NCI-H510A treated with DMSO at 0.1 percent for 48 hours (cell line): ENCODE measurements around the gene SOX1.

Experiments used
- DNase-seq: peaks from one replicate; lab custom pipeline; 2025; lab: John Stamatoyannopoulos, UW

The SOX1 gene

DNA sequence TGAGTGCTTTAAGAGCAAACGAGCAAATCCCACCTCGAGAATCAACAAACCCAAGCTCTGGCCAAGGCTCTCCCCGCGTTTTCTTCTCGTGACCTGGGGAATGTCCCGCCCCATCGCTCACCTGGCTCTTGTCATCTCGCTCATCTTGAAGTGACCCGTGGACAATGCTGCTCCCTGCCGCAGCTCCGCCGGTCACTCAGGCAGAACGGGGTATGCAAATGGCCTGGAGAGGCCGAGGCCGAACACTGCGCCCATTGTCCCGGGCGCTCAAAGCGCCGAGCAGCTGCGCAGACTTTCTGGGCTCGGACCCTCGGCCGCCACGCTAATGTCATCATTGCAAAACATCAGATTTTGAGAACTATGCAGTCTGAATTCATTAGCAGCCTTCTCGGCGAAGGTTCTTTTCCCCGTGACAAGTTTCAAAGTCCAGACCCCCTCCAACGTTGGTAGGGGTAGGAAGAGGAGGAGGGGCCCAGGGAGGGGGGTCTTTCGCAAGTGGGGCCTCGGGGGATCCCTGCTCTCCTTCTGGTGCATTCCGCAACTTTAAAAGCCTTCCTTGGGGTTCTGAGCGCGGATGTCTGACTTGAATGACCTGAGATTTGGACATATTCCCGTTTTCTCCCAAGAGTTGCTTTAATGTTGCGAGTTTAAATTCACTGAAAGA, 39.7 kb downstream of the SOX1 start:
- no peak for DNase-seq

DNA sequence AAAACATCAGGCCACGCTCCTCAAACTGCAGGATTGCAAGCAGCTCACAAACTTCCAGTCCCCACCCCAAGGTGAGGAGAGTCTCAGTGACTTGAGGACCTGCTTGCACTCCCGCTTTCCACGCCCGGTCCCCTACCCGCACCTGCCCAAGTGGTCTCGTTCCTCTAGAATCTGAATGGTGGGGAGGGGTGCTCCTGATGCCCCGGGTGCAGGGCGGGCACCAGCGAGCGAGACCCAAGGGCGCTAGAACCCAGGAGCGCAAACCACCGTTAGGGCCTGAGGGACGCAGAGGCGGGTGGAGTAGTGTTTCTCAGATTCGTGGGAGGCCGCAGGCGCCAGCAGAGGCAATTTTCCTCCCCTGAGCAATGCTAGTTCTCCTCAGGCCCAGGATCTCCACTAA, 40.3 kb downstream of the SOX1 start:
- no peak for DNase-seq

DNA sequence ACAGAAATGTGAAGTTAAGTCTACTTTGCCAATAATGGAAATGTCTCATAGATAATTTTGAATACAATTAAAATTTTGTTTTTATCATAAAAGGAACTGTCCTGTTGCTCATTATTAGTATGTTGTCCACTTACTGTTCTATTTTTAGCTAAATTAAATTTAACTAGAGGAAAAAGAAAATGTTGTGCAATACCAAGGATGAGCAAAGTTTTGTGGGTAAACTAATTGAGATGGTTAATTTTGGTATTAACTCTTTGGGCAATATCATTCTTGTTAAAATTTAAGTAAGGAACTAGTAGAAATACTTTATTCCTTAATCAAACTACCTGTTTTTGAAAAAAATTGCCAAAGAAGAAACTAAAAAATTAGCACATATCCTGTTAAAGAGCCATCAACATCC, 43.5 kb downstream of the SOX1 start:
- DNase-seq: no peak

DNA sequence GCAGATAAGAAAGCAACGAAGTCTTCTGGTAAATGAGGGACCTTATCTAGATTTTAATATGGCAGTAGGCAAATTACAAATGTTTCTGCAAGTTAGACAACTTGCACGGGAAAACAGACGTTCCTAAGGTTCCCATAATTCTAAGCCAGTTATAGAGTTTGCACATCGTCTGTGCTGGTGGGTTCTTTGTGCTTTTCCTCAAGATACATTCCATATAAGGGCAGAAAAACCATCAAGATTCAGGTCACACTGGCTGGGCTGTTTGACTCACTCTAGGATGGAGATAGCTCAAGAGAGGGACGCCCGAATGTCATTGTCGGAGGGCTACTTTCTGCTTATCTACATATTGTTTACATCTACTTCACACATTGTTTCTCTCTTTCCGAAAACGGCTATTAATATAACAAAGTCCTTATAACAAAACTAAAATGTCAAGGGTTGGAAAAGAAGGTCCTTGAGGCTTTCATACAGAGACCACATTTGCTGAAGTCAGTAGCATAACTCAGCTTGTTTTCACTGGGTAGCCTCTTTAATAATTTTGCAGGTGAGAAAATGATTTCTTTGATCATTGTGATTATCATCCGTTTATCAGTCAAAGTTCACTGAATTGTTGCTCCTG, 44.4 kb downstream of the SOX1 start:
- DNase-seq: no peak

DNA sequence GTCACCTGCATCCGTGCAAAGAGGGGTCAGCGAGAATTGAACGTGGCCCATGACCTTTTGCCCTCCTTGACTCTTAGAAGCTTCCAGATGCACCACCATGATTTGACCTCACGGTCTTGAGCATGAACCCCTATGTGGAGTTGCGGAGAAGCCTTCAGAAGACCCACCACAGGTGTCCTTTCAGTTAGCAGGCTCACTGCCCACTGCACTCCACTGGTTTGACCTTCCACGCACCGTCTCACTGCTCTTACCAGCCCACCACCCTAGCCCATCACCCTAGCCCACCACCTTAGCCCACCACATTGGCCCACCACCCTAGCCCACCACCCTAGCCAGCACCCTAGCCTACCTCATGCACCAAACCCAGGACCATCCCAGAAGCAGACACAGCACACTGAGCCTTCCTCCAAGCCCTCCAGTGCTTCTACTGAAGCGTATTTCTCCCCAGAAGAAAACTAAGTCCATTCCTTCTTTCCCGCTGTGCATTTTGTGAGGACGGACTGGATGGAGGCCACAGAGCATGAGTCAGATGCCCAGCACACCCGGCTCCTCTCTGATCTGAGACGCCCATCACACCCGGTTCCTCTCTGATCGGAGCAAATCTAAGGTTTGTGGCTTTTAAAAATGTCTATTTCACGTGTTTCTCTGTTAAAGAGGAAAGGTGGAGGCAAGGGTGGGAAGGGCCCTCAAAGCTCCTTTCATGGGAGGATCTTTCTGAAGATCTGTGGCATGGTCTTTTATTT, 45.8 kb downstream of the SOX1 start:
- peak; percentile 42 for DNase-seq

DNA sequence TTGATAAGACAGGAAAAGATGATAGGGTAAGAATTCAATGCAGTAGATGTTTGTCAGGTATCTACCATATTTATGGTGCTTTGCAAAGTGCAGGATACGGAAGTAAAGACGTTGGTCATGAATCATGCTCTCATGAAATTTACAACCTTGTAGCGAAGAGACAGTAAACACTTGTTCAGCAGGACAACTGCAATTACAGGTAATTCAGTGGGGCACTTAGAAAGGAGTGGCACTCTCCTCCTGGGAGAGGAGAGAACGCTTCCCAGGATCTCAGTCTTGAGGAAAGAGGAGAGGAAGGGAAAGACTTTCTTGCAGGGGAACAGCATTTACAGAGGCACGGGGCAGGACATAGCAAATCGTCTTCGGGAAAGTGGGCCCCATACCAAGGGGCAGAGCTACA, 46.4 kb downstream of the SOX1 start:
- DNase-seq: peak; percentile 84

DNA sequence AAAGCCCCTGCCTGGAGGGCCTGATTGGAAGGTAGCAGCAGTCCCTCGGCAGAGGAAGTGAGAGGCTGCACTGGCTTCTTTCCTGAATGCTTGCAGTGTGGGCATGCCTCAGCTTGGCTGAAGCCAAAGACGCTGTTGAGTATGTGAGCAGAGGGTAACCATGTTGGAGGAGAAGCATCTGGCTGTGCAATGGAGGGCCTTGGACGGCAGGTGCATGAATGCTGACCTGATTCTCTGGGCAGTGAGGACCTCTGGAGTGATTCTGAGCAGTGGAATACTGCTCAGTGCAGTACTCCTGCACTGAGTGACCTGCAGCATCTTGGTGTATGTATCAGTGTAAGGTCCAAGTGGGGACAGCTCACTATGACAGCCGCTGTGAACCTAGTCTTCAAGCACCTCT, 46.9 kb downstream of the SOX1 start:
- peak; percentile 81 for DNase-seq

DNA sequence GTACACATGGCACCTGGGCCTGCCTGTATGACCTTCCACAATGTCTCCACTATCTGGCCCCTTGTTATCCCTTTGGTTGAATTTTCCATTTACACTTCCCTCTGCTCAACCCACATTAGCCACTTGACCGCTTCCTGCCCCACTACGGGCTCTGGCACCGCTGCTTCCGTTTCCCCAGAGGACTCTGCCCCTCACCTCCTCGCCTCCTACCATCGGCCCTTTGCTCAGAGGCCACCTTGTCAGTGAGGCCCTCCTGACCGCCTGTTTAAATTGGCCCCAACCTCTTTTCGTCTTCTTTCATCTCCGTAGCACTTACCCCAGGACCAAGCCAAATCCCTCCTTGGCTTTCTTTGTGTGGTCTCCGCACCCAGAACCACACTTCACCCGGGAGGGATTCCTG, 47.4 kb downstream of the SOX1 start:
- no peak for DNase-seq

DNA sequence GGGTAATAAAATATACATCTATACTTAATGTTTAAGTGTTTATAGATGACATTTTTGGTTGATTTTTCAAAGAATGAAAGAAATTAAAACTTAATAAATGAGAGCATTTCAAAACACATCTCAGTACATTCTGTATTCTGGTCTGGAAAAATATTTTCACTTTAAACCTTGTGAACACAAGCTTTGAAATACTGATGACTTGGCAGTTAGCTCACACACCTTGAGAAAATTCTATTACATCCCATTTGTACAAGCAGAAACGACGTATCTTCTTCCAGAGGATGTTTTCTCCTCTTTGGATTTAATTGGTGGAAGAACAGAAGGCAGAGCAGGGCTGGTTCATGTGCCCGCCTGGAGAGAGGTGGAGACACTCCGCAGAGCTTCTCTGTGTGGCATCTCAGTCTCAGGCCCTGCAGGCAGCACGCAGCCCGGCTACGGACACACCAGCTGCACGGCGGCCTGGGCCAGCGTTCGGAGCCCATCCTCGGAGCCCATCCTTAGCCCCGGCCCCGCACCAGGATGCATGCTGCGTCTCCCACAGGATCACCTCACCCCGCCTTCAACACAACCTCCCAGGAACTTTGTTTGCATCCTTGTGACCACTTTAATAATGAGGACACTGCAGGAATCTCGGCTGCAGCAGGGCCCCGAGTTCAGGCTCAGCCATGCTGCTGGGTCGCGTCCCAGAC, 48.6 kb downstream of the SOX1 start:
- no peak for DNase-seq

DNA sequence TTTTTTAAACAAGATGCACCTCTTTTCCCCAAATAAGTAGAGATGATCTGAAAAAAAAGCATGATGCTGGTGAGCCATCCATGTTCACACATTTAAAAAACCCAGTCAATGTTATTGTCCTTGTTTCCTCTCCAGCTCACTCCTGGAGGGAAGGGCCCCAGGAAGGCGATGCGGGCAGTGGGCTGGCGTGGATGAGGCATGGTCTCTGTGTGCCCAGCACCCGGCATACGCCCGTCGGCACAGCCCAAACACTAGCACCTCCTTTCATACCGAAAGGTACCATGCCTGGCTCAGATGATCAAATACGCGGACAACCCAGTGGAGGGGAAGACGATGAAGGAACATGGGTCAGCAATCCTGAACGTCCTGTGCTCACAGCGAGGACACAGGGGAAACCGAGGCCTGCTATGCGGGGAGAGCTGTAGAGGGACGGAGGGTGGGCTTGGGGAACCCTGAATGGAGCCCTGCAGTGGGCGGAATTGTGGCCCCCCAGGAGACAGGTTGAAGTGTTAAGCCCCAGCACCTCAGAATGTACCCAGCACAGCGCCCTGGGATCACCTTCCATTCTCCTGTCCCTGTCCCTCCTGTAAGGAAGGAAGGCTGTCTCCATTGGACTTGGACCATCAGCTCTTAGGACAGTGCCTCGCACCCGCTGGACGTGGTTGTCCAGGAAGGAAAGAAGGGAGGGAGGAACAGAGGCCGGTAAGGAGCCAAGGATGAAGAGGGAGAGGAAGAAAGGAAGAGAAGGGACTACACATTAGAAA, 49.4 kb downstream of the SOX1 start:
- DNase-seq: no peak

DNA sequence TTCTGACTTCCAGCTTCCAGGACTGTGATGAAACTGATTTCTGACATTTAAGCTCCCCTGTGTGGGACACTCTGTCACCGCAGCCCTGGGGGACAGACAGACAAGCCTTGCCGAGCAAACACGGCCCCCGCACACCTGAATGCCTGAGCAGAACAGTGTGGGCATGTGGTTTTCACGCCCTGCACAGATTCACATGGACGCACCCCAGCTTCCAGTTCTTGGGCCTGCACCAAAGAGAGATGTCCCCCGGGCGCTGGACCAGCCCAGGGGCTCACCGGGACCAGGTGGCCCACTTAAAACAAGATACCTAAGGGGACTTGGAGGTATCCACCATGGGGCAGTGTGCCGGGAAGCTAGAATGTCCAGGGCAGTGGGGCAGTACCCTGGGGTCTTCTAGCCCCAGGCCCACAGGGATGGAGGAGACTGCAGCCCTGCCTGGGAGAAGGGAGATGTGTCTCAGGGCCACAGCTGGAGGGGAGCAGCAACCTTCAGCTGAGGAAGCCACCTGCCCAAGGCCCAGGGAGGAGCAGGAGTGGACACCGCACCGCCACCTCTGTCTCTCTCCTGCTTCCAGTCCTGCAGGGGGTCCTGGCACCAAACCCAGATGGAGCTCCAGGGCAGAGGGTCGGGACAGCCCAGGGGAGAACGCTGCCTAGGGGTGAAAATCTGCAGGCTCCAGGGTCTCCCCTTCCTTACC, 50.5 kb downstream of the SOX1 start:
- no peak for DNase-seq

DNA sequence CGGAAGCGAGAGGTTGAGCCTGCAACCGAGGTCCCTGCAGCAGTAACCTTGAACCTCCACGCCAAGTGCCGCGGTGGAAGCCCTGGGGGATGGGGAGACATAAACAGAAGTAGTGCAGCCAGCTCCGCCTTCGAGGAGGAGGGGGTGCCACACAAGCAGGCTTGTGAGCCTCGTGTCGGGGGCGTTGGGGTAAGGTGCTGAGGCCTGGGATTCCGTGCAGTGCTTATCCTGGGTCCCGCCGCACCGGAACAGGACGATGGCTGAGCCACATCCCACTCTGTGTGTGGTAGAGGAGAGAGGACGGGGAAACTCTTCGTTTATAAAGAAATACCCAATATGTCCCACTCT, 51.0 kb downstream of the SOX1 start:
- no peak for DNase-seq

DNA sequence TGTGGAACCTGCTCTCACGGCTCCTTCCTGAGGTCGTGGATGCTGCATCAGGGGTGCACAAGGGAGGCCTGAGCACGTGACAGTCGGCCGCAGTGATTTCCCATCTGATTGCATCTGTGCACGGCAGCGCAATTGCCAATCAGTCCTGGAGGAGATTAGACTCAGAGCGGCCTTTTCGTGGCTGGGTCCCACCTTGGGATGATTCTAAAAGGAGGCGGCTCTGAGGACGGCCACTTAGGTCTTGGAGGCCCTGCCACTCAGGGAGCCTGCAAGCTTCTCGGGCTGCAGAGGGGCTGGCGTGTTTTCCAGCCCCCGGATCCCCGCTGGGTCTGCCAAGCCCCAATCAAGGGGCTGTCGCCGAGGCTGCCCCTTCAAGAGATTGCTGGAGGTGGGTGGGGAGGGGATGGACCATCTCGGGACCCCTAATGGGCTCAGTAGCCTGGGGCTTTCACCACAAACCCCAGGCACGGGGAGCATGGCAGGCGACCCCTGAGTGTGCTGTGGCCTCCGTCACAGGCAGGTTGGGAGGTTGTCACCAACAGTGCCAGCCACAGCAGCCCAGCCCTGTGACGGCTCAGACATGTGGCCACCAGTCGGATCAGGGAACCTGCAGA, 51.6 kb downstream of the SOX1 start:
- DNase-seq: no peak

DNA sequence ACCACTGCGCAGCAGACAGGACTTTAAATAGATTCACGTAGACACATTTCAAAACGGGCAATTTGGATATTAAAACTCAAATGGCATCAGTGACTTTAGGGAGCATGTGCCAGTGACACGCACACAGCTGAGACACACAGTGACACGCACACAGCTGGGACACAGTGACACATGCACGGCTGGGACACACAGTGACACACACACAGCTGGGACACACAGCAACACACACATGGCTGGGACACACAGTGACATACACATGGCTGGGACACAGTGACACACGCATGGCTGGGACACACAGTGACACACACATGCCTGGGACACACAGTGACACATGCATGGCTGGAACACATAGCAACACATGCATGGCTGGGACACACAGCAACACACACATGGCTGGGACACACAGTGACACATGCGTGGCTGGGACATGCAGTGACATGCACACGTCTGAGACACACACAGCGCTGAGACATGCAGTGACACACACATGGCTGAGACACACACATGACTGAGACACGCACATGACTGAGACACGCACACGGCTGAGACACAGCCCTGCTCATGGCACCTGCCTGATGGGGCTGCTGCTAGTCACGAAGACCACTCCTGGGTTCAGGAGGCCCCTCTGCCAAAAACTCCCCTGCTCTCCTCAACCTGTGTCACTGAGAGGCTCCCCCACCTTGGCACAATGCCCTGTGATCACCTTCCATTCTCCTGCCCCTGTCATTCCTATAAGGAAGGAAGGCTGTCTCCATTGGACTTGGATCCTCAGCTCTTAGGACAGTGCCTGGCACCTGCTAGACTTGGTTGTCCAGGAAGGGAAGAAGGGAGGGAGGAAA, 52.5 kb downstream of the SOX1 start:
- no peak for DNase-seq

DNA sequence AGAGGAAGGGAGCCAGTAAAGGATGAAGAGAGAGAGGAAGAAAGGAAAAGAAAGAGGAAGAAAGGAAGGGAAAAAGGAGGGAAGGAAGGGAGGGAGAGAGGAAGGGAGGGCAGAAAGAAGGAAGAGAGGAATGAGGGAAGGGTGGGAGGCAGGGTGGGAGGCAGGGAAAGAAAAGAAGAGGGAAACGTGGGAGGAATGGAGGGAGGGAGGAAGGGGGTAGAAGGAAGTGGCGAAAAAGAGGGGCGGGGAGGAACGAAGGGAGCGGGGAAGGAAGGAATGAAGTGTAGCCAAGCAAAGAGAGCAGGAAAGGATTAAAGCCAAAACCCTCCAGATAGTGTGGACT, 53.1 kb downstream of the SOX1 start:
- no peak for DNase-seq
